ENCODE data around the gene ASB2.
A peak's percentile ranks its signal among the peaks of the same experiment; 100 is the strongest.

The ASB2 gene

DNA sequence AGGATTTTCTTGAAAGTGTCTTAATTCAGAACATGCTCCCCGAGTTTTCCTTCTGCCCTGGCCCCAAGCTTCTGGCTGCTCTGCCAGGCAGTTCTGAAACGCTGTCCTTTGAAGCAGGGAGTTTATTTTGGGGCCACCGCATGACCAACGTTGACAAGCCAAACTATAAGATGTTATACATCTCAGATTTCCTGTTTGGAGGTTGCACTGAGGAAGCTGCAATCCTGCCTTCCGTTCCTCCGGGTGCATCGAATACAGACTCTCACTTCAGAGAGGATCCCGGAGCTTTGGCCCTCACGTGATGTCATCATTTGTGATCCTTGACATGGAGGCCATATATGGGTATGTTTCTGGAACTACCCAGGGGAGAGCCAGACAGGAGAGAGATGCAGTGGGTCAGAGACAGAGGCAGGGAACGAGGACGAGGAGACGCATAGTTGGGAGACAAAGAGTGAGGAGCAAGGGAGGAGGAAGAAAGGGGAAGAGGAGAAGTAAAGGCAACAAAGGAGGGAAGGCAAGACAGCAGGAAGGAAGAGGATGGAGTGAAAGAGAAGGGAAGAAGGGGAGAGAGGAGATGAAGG lies at the start of gene ASB2:
TSS of gene ASB2 (minus strand) at position 94 of the 581 bp plus-strand sequence. CDS start 12,031 bp downstream, outside the sequence.
- no peak for DNase-seq (ENCODE audit: low read depth in 2 of 2)

DNA sequence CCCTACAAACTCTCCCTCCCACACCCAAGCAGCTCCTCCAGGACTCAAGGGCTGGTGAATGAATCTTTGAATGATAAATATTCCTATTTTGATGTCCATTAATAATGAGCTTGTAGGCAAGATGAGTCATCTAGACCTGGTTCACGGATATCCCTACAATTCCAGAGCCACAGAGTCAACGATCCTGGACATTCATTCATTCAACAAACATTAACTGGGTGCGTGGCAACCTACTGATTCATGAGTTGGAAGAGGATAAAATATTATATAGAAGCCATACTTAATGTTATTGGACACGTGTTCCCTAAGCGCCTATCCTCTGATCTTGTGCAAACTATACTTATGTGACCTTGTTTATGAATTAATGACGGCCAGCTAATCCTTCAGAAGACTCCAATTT lies 49.4 kb upstream of the ASB2 start:
- DNase-seq (ENCODE audit: low read depth in 2 of 2) = no peak

DNA sequence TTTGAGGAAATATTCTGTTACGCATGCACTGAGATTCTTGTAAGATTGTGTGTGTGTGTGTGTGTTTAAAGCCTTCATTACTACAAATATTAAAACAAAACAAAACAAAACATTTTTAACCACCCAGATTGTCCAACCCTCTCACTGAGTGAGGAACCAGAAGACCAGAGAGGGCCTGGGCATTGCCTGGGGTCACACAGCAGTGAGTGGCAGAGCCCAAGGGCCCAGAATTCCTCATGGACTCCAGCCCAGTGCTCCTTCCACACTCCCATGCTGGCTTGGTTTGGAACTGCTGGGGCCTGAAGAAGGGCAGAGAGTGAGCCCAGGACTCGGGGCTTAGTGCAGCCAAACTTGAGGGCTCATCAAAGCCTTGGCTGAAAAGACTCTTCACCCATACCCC lies 48.2 kb upstream of the ASB2 start:
- no peak for DNase-seq (ENCODE audit: low read depth in 2 of 2)

DNA sequence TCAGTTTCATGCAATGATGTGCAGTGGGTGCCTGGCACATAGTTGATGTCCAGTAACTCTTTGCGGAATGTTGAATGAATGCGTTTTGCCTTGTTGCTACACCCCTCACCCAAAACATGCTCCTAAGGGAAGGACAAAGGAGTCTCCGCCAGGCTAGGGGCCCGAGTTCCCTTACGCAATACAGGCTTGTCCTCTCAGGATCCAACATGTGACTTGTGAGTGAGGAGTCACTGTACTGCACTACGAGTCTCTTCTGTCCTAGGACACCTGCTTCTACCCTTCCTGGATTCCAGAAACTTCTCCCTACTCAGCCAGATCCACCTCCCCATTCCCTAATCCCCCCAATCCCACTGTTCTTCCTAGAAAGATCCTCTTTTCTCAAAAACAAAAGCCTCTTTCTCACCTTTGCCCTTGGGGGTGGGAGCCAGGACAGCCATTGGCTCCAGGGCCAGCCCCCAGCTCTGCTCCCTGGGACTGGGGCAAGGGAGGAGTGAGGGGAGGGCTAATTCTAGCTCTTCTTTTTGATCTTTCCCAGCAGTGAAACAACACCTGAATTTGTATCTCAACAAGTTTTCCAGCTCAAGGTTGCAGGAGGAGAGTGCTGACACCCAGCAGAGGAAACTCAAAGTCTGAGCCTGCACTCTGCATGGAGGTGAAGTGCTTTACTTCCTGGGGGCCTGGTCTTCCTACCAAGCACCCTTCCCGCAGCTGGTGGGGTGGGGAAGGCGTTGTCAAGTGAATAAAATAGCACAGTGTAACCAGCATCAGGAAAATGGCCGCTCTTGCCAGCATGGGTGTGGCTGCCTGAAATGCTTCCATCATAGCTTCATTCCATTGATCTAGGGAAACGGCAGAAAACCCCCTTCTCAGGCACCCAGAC lies 46.4 kb upstream of the ASB2 start:
- DNase-seq (ENCODE audit: low read depth in 2 of 2) = no peak

- DNase-seq (ENCODE audit: low read depth in 2 of 2) = no peak
These were observed 45.2 kb upstream of the ASB2 start for GRCh38 chr14:94021416-94022157.

GRCh38 chr14:94021001-94021400 lies 44.6 kb upstream of the ASB2 start:
- no peak for DNase-seq (ENCODE audit: low read depth in 2 of 2)

DNA sequence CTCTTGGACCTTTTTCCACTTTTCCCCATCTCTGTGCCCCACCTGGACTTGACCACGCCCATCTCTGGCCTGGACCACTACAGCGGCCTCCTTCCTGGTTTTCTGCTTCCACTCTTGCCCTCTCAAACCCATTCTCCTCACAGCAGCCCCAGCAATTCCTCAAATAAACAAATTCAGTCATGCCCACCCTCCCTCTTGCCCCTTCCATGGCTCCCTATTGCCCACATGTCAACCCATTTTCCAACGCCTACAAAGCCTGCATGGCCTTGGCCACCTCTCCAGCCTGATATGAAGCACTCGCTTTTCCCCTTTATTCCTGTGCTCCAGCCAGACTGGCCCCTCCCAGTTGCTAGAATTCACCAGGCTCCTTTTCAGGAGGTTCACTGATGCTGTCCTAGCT lies 43.9 kb upstream of the ASB2 start:
- DNase-seq (ENCODE audit: low read depth in 2 of 2) = no peak

DNA sequence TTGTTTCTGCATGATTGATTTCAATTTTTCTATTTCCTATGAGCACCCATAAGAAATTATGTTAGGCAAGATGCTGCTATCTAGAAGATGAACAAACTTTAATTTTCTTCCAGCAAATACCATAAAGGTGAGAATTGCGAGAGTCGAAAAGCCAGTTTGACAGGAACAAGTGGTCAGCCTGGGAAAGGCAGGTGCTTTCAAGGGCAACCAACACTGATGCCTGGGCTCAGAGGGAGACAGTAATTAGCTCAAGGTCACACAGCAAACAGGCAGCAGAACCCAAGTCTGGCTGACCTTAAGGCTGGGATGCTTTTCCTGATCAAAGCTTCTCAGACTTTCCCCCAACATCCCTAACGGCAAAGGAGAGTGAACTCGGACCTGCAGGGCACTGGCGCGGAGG lies 43.0 kb upstream of the ASB2 start:
- DNase-seq (ENCODE audit: low read depth in 2 of 2) = no peak

- DNase-seq (ENCODE audit: low read depth in 2 of 2) = no peak
These were observed 41.9 kb upstream of the ASB2 start for GRCh38 chr14:94018308-94018707.

- no peak for DNase-seq (ENCODE audit: low read depth in 2 of 2)
These were observed 40.1 kb upstream of the ASB2 start for GRCh38 chr14:94016446-94016976.

GRCh38 chr14:94015223-94015622 lies 38.9 kb upstream of the ASB2 start:
- DNase-seq (ENCODE audit: low read depth in 2 of 2) = no peak

- no peak for DNase-seq (ENCODE audit: low read depth in 2 of 2)
These were observed 38.0 kb upstream of the ASB2 start for GRCh38 chr14:94014382-94014781.

DNA sequence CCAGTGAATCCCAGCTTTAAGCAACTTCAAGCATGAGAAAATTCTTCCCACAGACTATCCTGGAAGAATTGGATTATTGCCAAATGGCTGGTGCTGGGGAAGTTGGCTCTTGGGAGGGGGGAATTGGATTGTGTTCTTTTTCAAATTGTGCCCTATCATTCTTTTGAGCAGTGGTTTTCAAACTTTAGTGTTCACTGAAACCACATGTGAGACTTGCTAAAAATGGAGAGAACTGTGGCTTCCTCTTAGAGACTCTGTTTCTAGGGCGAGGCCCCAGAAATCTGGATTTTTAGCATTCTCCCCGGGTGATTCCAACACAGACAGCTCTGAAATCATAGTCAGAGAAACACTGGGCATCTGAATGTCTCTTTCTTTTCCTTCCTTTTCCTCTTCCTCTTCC lies 35.4 kb upstream of the ASB2 start:
- DNase-seq (ENCODE audit: low read depth in 2 of 2) = no peak

DNA sequence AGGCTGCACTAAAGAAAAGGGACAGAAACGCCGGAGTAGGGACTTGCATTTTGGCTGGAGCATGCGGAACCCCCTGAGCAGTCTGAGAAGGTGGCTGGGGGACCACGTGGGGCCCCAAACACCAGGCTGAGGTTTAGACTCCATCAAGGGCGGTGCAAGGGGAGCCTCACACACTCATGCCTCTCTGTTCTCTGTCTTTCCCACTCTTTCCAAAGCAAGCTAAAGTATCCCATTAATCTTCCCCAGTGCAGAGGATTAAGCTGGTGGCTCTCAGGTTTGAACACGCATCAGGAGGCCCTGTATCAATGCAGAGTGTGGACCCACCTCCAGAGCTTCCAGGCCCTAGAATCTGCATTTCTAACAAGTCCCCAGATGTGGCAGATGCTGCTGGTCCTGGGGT lies 34.3 kb upstream of the ASB2 start:
- no peak for DNase-seq (ENCODE audit: low read depth in 2 of 2)

GRCh38 chr14:94009767-94010166 lies 33.4 kb upstream of the ASB2 start:
- no peak for DNase-seq (ENCODE audit: low read depth in 2 of 2)

- DNase-seq (ENCODE audit: low read depth in 2 of 2) = no peak
These were observed 31.9 kb upstream of the ASB2 start for GRCh38 chr14:94008234-94008633.

DNA sequence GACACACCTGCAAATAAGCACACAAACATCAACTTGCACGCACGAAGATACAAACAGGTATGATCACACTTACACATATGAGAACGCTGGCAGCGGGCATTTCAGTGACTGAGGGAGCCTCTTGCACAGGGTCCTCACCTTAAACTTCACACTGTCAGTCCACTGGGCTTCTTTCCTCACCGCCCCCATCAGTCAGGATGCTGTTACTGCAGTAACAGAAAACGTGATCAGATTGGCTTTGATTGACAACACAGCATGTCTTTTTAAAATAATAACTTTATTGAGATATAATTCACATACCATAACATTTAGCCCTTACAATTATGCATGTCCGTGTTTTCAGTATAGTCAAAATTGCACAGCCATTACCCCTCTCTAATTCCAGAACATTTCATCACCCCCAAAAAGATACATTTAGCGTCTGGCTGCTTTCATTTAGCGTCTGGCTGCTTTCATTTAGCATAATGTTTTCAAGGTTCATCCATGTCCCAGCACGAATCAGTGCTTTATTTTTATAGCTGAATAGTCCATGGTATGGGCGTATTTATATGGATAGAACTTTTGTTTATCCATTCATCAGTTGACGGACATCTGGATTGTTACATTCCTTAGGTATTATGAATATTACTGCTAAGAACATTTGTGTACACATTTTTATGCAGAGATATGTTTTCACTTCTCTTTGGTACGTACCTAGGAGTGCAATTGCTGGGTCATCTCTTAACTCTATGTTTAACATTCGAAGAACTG lies 29.1 kb upstream of the ASB2 start:
- DNase-seq (ENCODE audit: low read depth in 2 of 2) = no peak

DNA sequence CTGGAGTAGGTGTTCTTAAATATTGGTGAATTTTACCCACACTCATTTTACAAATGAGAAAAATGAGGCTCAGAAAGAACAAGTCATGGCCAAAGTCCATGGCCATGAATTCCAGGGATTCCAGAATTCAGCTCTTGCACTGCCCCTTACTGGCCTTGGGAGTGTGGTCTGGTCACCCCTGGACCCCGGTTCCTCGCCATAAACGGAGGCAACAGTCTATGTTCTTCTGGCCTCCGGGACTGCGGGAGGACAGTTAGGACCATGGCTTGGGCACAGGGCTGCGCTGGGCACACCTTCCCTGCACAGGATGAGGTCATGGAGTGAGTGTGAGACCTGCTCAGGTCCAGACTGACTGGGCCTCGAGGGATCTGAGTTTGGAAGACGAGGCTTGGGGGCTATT lies 27.6 kb upstream of the ASB2 start:
- no peak for DNase-seq (ENCODE audit: low read depth in 2 of 2)

GRCh38 chr14:94003397-94003796 lies 27.0 kb upstream of the ASB2 start:
- DNase-seq (ENCODE audit: low read depth in 2 of 2) = no peak

- DNase-seq (ENCODE audit: low read depth in 2 of 2) = peak; percentile 38 to 41
These were observed 25.4 kb upstream of the ASB2 start for GRCh38 chr14:94001501-94002396.

DNA sequence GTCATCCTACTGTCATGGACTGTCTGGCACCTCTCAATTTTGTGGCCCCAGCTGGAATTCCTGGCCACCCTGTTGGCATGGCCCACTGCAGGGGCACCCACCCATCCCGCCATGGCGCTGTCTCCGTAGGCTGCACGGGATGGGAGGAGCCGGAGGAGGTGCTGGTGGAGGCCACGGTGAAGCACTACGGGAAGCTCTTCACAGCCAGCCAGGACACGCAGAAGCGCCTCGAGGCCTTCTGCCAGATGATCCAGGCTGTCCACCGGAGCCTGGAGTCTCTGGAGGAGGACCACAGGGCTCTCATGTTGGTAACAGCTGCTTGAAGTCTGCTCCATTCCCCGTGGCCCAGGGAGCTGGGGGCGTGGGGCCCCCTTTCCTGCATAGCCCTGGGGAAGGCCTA lies 24.6 kb upstream of the ASB2 start:
- no peak for DNase-seq (ENCODE audit: low read depth in 2 of 2)
